ENCODE results near the gene RGCC. TPM values are rescaled to one million over a fixed set of nuclear protein-coding genes. Genes with fewer than 3 reads are reported as not detected.

RGCC gene
- total and polyA plus RNA-seq, 5 donors from 2014 or later = 101 to 370 (median 140) TPM

DNA sequence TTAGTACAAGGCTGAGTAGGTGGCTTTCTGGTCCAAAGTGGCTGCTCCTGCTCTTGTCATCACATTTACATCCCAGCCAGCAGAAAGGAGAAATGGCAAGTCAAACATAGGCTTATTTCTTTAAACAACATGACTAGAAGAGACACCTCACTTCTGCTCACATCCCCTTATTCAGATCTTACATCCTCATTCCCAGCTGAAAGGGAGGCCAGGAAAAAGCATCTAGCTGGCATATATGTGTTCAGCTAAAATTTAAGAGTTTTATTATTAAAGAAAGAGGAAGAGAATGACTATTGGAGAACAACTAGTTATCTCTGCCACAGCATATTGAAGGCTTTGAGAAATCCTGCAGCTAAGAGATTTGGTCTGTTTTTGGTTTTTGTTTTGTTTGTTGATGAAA lies 34.1 kb downstream of the RGCC start:
- no peaks in the 10 kb centered on the region for H3K27me3 Mint-ChIP-seq
- peaks cover 17 to 72% (median 46%) of the 10 kb centered on the region in 4 donors for H3K4me1 Mint-ChIP-seq
- Histone ChIP-seq H3K9me3 (ENCODE audit: control insufficient read depth in 2 of 2, low read length in 2 of 2) (no peaks in the 10 kb centered on the region), H3K27me3 (ENCODE audit: control insufficient read depth, insufficient read depth, low read length) (no peaks in the 10 kb centered on the region), H3K36me3 (ENCODE audit: control insufficient read depth, insufficient read depth, low read length) (no peaks in the 10 kb centered on the region), H3K4me3 (ENCODE audit: low read depth, low read length) (no peak overlapping the region), H3K4me1 (ENCODE audit: control insufficient read depth, insufficient read depth, low read length, poor library complexity, severe bottlenecking) (peaks cover 38% of the 10 kb centered on the region), H3K27ac (ENCODE audit: insufficient read depth, low read length, poor library complexity, severe bottlenecking) (no peak overlapping the region)
- DNase-seq (no peak), ATAC-seq (ENCODE audit: low read depth in 2 of 2) (no peak)
- peaks cover 4% of the 10 kb centered on the region for H3K36me3 Mint-ChIP-seq
- H3K9me3 Mint-ChIP-seq = peaks cover 0 to 4% (median 2%) of the 10 kb centered on the region in 7 donors
- peak overlapping the region; percentile 97 to 99 (median 99) for H3K27ac Mint-ChIP-seq
- H3K4me3 Mint-ChIP-seq = peak overlapping the region in 3 of 4 donors; percentile 57 to 88 (median 64)

DNA sequence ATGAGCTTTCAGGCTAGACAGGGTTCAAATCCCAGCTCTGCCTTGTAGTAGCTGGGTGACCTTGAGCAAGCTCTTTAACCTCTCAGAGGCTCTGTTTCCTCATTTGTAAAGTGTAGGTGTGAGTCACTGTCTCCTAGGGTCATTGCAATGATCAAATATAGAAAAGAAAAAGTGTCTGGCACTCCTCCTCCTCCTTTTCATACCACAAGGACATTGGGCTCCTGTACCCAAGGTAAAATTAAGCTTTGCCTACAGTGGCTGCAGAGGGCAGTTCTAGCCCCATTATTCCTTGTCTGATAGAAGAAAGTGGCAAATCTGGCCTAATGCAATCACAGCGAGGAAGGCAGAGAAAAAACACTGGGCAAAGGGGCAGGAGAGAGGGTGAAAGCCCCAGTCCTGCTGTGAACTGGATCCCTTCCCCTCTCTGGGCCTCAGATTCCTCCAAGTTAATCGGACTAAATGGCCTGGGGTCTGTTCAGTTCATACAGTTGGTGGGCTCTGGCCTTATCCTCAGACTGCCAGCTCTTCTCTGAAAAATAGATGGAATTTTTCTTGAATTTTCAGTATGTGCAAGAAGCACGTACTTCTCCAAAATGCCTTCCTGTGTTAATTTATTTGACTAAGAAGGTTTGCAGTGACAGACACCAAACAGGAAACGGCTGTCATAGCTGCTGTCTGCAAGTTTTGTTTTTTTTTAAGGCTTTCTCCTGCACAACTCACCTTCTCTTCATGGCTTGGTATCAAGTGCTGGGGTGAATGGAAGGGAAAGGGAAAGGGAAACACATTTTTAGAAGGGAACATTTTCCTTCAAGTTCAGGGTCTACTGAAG lies 35.3 kb downstream of the RGCC start:
- Mint-ChIP-seq H3K9me3 (peaks cover 0 to 3% (median 0%) of the 10 kb centered on the region in 7 donors), H3K36me3 (peaks cover 4% of the 10 kb centered on the region), H3K4me3 (peak overlapping the region; percentile 57 to 88 (median 85)), H3K4me1 (peaks cover 20 to 83% (median 52%) of the 10 kb centered on the region in 4 donors), H3K27ac (peak overlapping the region; percentile 97 to 99 (median 99)), H3K27me3 (no peaks in the 10 kb centered on the region)
- no peaks in the 10 kb centered on the region for H3K9me3 ChIP-seq (ENCODE audit: control insufficient read depth in 2 of 2, low read length in 2 of 2)
- ATAC-seq (ENCODE audit: low read depth in 2 of 2) (peak; percentile 77 to 83), DNase-seq (peak in 2 of 3 donors; percentile 59 to 85)
- no peaks in the 10 kb centered on the region for H3K27me3 ChIP-seq (ENCODE audit: control insufficient read depth, insufficient read depth, low read length)
- peaks cover 44% of the 10 kb centered on the region for H3K4me1 ChIP-seq (ENCODE audit: control insufficient read depth, insufficient read depth, low read length, poor library complexity, severe bottlenecking)
- H3K27ac ChIP-seq (ENCODE audit: insufficient read depth, low read length, poor library complexity, severe bottlenecking) = peak overlapping the region; percentile 82
- peak overlapping the region; percentile 67 for H3K4me3 ChIP-seq (ENCODE audit: low read depth, low read length)
- H3K36me3 ChIP-seq (ENCODE audit: control insufficient read depth, insufficient read depth, low read length) = no peaks in the 10 kb centered on the region

- no peak overlapping the region for H3K27ac ChIP-seq (ENCODE audit: insufficient read depth, low read length, poor library complexity, severe bottlenecking)
- H3K4me3 Mint-ChIP-seq = peak overlapping the region in 3 of 4 donors; percentile 18 to 88 (median 51)
- no peak for DNase-seq
- peaks cover 5% of the 10 kb centered on the region for H3K36me3 Mint-ChIP-seq
- H3K36me3 ChIP-seq (ENCODE audit: control insufficient read depth, insufficient read depth, low read length) = no peaks in the 10 kb centered on the region
- peaks cover 0 to 3% (median 0%) of the 10 kb centered on the region in 7 donors for H3K9me3 Mint-ChIP-seq
- H3K27me3 Mint-ChIP-seq = no peaks in the 10 kb centered on the region
- peak overlapping the region; percentile 97 to 99 (median 99) for H3K27ac Mint-ChIP-seq
- ATAC-seq (ENCODE audit: low read depth in 2 of 2) = no peak
- H3K4me3 ChIP-seq (ENCODE audit: low read depth, low read length) = no peak overlapping the region
- peaks cover 22 to 85% (median 53%) of the 10 kb centered on the region in 4 donors for H3K4me1 Mint-ChIP-seq
- H3K27me3 ChIP-seq (ENCODE audit: control insufficient read depth, insufficient read depth, low read length) = no peaks in the 10 kb centered on the region
- peaks cover 44% of the 10 kb centered on the region for H3K4me1 ChIP-seq (ENCODE audit: control insufficient read depth, insufficient read depth, low read length, poor library complexity, severe bottlenecking)
- no peaks in the 10 kb centered on the region for H3K9me3 ChIP-seq (ENCODE audit: control insufficient read depth in 2 of 2, low read length in 2 of 2)
These were observed 36.9 kb downstream of the RGCC start for GRCh38 chr13:41494202-41494601.

- Mint-ChIP-seq H3K27ac (peak overlapping the region; percentile 97 to 99 (median 99)), H3K27me3 (no peaks in the 10 kb centered on the region), H3K4me1 (peaks cover 22 to 94% (median 58%) of the 10 kb centered on the region in 4 donors), H3K36me3 (peaks cover 8% of the 10 kb centered on the region), H3K4me3 (no peak overlapping the region), H3K9me3 (peaks cover 0 to 3% (median 0%) of the 10 kb centered on the region in 7 donors)
- Histone ChIP-seq H3K9me3 (ENCODE audit: control insufficient read depth in 2 of 2, low read length in 2 of 2) (no peaks in the 10 kb centered on the region), H3K4me1 (ENCODE audit: control insufficient read depth, insufficient read depth, low read length, poor library complexity, severe bottlenecking) (peaks cover 52% of the 10 kb centered on the region), H3K27ac (ENCODE audit: insufficient read depth, low read length, poor library complexity, severe bottlenecking) (no peak overlapping the region), H3K4me3 (ENCODE audit: low read depth, low read length) (no peak overlapping the region), H3K27me3 (ENCODE audit: control insufficient read depth, insufficient read depth, low read length) (no peaks in the 10 kb centered on the region), H3K36me3 (ENCODE audit: control insufficient read depth, insufficient read depth, low read length) (no peaks in the 10 kb centered on the region)
- DNase-seq (no peak), ATAC-seq (ENCODE audit: low read depth in 2 of 2) (no peak)
These were observed 37.7 kb downstream of the RGCC start for GRCh38 chr13:41495044-41495443.

DNA sequence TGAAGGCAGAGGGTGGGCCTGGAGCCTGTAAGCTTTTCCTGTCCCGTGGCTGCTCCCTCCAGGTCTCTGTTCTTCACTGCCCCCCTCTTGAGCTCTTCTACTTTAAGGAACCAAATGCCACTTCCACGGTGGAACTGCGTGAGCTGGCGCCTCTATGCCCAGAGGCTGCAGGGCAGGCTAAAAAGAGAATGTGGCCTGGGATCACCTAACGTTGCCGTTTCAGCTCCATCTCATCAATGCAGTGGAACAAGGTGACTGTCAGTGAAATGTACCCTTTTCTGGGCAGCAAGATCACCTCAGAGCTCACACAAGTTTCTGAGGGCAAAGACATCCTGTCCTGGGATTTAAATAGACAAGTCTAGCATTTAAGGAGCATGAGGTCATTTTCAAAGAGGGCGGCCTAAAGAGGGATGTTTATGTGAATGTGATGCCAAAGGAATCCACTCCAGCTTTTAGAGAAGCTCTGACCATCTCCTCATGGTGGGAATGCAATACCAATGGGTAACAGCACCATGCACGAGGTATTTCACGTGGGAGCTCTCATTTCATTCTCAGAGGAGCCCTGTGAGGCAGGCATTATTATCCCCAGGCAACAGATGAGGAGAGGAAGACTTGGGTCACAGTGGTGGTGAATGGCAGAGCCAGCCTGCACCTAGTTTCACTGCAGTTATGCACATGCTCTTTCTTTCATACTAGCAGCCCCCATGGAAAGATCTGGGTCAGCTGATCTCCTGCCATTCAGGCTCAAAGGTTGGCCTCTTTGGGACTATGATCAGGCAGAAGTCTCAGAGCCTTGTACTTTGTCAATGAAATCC lies 39.3 kb downstream of the RGCC start:
- no peak for ATAC-seq (ENCODE audit: low read depth in 2 of 2)
- Histone ChIP-seq H3K4me1 (ENCODE audit: control insufficient read depth, insufficient read depth, low read length, poor library complexity, severe bottlenecking) (peaks cover 61% of the 10 kb centered on the region), H3K36me3 (ENCODE audit: control insufficient read depth, insufficient read depth, low read length) (no peaks in the 10 kb centered on the region), H3K9me3 (ENCODE audit: control insufficient read depth in 2 of 2, low read length in 2 of 2) (no peaks in the 10 kb centered on the region), H3K27ac (ENCODE audit: insufficient read depth, low read length, poor library complexity, severe bottlenecking) (no peak overlapping the region), H3K4me3 (ENCODE audit: low read depth, low read length) (no peak overlapping the region), H3K27me3 (ENCODE audit: control insufficient read depth, insufficient read depth, low read length) (no peaks in the 10 kb centered on the region)
- Mint-ChIP-seq H3K4me3 (peak overlapping the region in 1 of 4 donors; percentile 35), H3K27me3 (no peaks in the 10 kb centered on the region), H3K36me3 (peaks cover 8% of the 10 kb centered on the region), H3K9me3 (peaks cover 0 to 3% (median 0%) of the 10 kb centered on the region in 7 donors), H3K27ac (peak overlapping the region in 2 of 3 donors; percentile 59 to 99), H3K4me1 (peaks cover 30 to 97% (median 64%) of the 10 kb centered on the region in 4 donors)
- no peak for DNase-seq

GRCh38 chr13:41497436-41497835 lies 40.1 kb downstream of the RGCC start:
- peaks cover 8% of the 10 kb centered on the region for H3K36me3 Mint-ChIP-seq
- H3K27ac Mint-ChIP-seq = peak overlapping the region in 2 of 3 donors; percentile 74 to 79
- peaks cover 28 to 97% (median 62%) of the 10 kb centered on the region in 4 donors for H3K4me1 Mint-ChIP-seq

GRCh38 chr13:41499452-41499851 lies 42.1 kb downstream of the RGCC start:
- Histone ChIP-seq H3K27me3 (ENCODE audit: control insufficient read depth, insufficient read depth, low read length) (no peaks in the 10 kb centered on the region), H3K36me3 (ENCODE audit: control insufficient read depth, insufficient read depth, low read length) (no peaks in the 10 kb centered on the region), H3K4me3 (ENCODE audit: low read depth, low read length) (no peak overlapping the region), H3K9me3 (ENCODE audit: control insufficient read depth in 2 of 2, low read length in 2 of 2) (no peaks in the 10 kb centered on the region), H3K27ac (ENCODE audit: insufficient read depth, low read length, poor library complexity, severe bottlenecking) (no peak overlapping the region), H3K4me1 (ENCODE audit: control insufficient read depth, insufficient read depth, low read length, poor library complexity, severe bottlenecking) (peaks cover 49% of the 10 kb centered on the region)
- Mint-ChIP-seq H3K9me3 (peaks cover 0 to 3% (median 0%) of the 10 kb centered on the region in 7 donors), H3K36me3 (peaks cover 11% of the 10 kb centered on the region), H3K4me3 (no peak overlapping the region), H3K4me1 (peaks cover 20 to 89% (median 54%) of the 10 kb centered on the region in 4 donors), H3K27ac (peak overlapping the region; percentile 21 to 95 (median 61)), H3K27me3 (no peaks in the 10 kb centered on the region)
- DNase-seq = no peak
- ATAC-seq (ENCODE audit: low read depth in 2 of 2) = no peak

More at GRCh38 chr13:41497436-41497835, 40.1 kb downstream of the RGCC start:
- Histone ChIP-seq H3K36me3 (ENCODE audit: control insufficient read depth, insufficient read depth, low read length) (no peaks in the 10 kb centered on the region), H3K9me3 (ENCODE audit: control insufficient read depth in 2 of 2, low read length in 2 of 2) (no peaks in the 10 kb centered on the region), H3K27ac (ENCODE audit: insufficient read depth, low read length, poor library complexity, severe bottlenecking) (no peak overlapping the region), H3K27me3 (ENCODE audit: control insufficient read depth, insufficient read depth, low read length) (no peaks in the 10 kb centered on the region), H3K4me1 (ENCODE audit: control insufficient read depth, insufficient read depth, low read length, poor library complexity, severe bottlenecking) (peaks cover 61% of the 10 kb centered on the region), H3K4me3 (ENCODE audit: low read depth, low read length) (no peak overlapping the region)
- ATAC-seq (ENCODE audit: low read depth in 2 of 2) = no peak
- Mint-ChIP-seq H3K27me3 (no peaks in the 10 kb centered on the region), H3K9me3 (peaks cover 0 to 3% (median 0%) of the 10 kb centered on the region in 7 donors), H3K4me3 (peak overlapping the region in 2 of 4 donors; percentile 8 to 40)
- DNase-seq = no peak
